Liver (tissue), 9 donors: ENCODE results near the gene ERICH4. TPM values are rescaled to one million over a fixed set of nuclear protein-coding genes. Genes with fewer than 3 reads are reported as not detected.

ENCODE experiments used
- DNase-seq: peaks from one replicate; pipeline ENCODE4 v3.0.0-alpha.2; 2017; ENCODE audit warnings: low spot score
- H3K27ac ChIP-seq, 2 donors: one replicate each; pipeline ENCODE4 v1.7.0; 2013; ENCODE audit warnings: inconsistent platforms in 2 of 2, low read length in 2 of 2, control low read depth in 1 of 2, low read depth in 1 of 2, mild to moderate bottlenecking in 1 of 2
- H3K27me3 ChIP-seq, 4 donors: one replicate each; pipeline versions ENCODE4 v1.6.1 to v1.7.0; 2013; ENCODE audit warnings: low read length in 3 of 4, inconsistent platforms in 1 of 4, mild to moderate bottlenecking in 1 of 4, moderate library complexity in 1 of 4; ENCODE audit not compliant: control insufficient read depth in 4 of 4, insufficient read depth in 4 of 4
- H3K36me3 ChIP-seq, 4 donors: one replicate each; pipeline versions ENCODE4 v1.6.1 to v1.7.0; 2013; ENCODE audit warnings: low read length in 3 of 4, mild to moderate bottlenecking in 3 of 4, low read depth in 1 of 4, moderate library complexity in 1 of 4; ENCODE audit not compliant: control insufficient read depth in 4 of 4, insufficient read depth in 3 of 4
- H3K4me1 ChIP-seq, 4 donors: one replicate each; pipeline versions ENCODE4 v1.6.1 to v1.7.0; 2013; ENCODE audit warnings: low read length in 3 of 4, mild to moderate bottlenecking in 3 of 4, moderate library complexity in 1 of 4; ENCODE audit not compliant: control insufficient read depth in 4 of 4, insufficient read depth in 4 of 4
- H3K4me3 ChIP-seq, 3 donors: one replicate each; pipeline versions ENCODE4 v1.6.1 to v1.7.0; 2013; ENCODE audit warnings: low read length in 3 of 3, control low read depth in 1 of 3, low read depth in 1 of 3, mild to moderate bottlenecking in 1 of 3
- H3K9ac ChIP-seq, 2 donors: one replicate each; pipeline ENCODE4 v1.7.0; 2013; ENCODE audit warnings: low read length in 2 of 2, mild to moderate bottlenecking in 2 of 2, moderate library complexity in 2 of 2, control low read depth in 1 of 2, low read depth in 1 of 2
- H3K9me3 ChIP-seq, 4 donors: one replicate each; pipeline versions ENCODE4 v1.6.1 to v1.7.0; 2013; ENCODE audit warnings: low read length in 3 of 4; ENCODE audit not compliant: control insufficient read depth in 4 of 4
- CTCF ChIP-seq: fragments of 150-350 bp; IDR thresholded peaks from 2 replicates; pipeline ENCODE4 v1.5.1; 2017; ENCODE audit warnings: improper control_type of control experiment, low read depth, low read length; ENCODE audit not compliant: missing input control
- EGR1 ChIP-seq, 2 donors: IDR thresholded peaks; 2 replicates each; pipeline ENCODE4 v1.6.1; 2016 to 2018; ENCODE audit warnings: antibody characterized with exemption in 2 of 2, low read depth in 2 of 2
- FOXA1 ChIP-seq: IDR thresholded peaks from 2 replicates; pipeline ENCODE4 v1.6.1; 2016; ENCODE audit warnings: antibody characterized with exemption
- FOXA2 ChIP-seq: IDR thresholded peaks from 2 replicates; pipeline ENCODE4 v1.6.1; 2016; ENCODE audit warnings: antibody characterized with exemption
- GABPA ChIP-seq, 2 donors: IDR thresholded peaks in 1 of 2; conservative IDR thresholded peaks in 1 of 2; 2 replicates each; pipeline ENCODE4 v1.6.1; 2016; ENCODE audit warnings: antibody characterized with exemption in 2 of 2, mild to moderate bottlenecking in 1 of 2, moderate library complexity in 1 of 2
- HNF4A ChIP-seq, 2 donors: conservative IDR thresholded peaks; 2 replicates each; pipeline ENCODE4 v1.6.1; 2016; ENCODE audit warnings: antibody characterized with exemption in 2 of 2, mild to moderate bottlenecking in 2 of 2
- HNF4G ChIP-seq: IDR thresholded peaks from 2 replicates; pipeline ENCODE4 v1.6.1; 2016; ENCODE audit warnings: antibody characterized with exemption
- JUND ChIP-seq, 2 donors: IDR thresholded peaks; 2 replicates each; pipeline ENCODE4 v1.6.1; 2016; ENCODE audit warnings: antibody characterized with exemption in 2 of 2
- NR2F2 ChIP-seq: IDR thresholded peaks from 2 replicates; pipeline ENCODE4 v1.6.1; 2016; ENCODE audit warnings: antibody characterized with exemption
- RAD21 ChIP-seq, 2 donors: IDR thresholded peaks; 2 replicates each; pipeline ENCODE4 v1.6.1; 2016; ENCODE audit warnings: antibody characterized with exemption in 2 of 2, mild to moderate bottlenecking in 2 of 2
- REST ChIP-seq: IDR thresholded peaks from 2 replicates; pipeline ENCODE4 v1.6.1; 2016; ENCODE audit warnings: antibody characterized with exemption, mild to moderate bottlenecking
- RXRA ChIP-seq, 2 donors: IDR thresholded peaks; 2 replicates each; pipeline ENCODE4 v1.6.1; 2017 to 2018; ENCODE audit warnings: antibody characterized with exemption in 2 of 2, mild to moderate bottlenecking in 1 of 2
- SP1 ChIP-seq: IDR thresholded peaks from 2 replicates; pipeline ENCODE4 v1.6.1; 2018; ENCODE audit warnings: antibody characterized with exemption, mild to moderate bottlenecking
- TAF1 ChIP-seq: conservative IDR thresholded peaks from 2 replicates; pipeline ENCODE4 v1.6.1; 2016; ENCODE audit warnings: antibody characterized with exemption, mild to moderate bottlenecking
- YY1 ChIP-seq: IDR thresholded peaks from 2 replicates; pipeline ENCODE4 v1.6.1; 2016; ENCODE audit warnings: antibody characterized with exemption, mild to moderate bottlenecking
- ZBTB33 ChIP-seq: IDR thresholded peaks from 2 replicates; pipeline ENCODE4 v1.6.1; 2016; ENCODE audit warnings: antibody characterized with exemption
- WGBS: extraction: QIAGEN DNeasy Blood & Tissue Kit; methylation state at CpG from one replicate; pipeline ENCODE4 v1.1.7; 2013; 5-methylcytosine and 5-hydroxymethylcytosine counted together
- polyA plus RNA-seq, 2 donors: library from polyadenylated mRNA; stranded (reverse) in 1 of 2; unstranded in 1 of 2; fragments of 200-250 nt in 1 of 2; fragments of >200 nt in 1 of 2; fragmentation: Nextera tagmentation in 1 of 2; extraction: Ambion mirVana in 1 of 2; gene quantifications; one replicate each; pipeline versions ENCODE4 v1.2.1 to v1.2.3, GENCODE V29; 2013 to 2015
- total RNA-seq, 2 donors: library from RNA; depleted of rRNA; stranded (reverse); fragments of >200 nt; gene quantifications; one replicate each; pipeline ENCODE4 v1.2.3, GENCODE V29; 2014
- TF ChIP-seq, protein P1 (sequence below): IDR thresholded peaks from 2 replicates; pipeline ENCODE4 v1.6.1; 2016; ENCODE audit warnings: antibody characterized with exemption
- TF ChIP-seq, protein P2 (sequence below): IDR thresholded peaks from 2 replicates; pipeline ENCODE4 v1.6.1; 2016; ENCODE audit warnings: antibody characterized with exemption
- donor health status: healthy.
- donor health status: healthy.
- donor health status: healthy.
- donor health status: healthy.
- donor health status: healthy.

Gene ERICH4
- total and polyA plus RNA-seq, 4 donors = not detected

DNA sequence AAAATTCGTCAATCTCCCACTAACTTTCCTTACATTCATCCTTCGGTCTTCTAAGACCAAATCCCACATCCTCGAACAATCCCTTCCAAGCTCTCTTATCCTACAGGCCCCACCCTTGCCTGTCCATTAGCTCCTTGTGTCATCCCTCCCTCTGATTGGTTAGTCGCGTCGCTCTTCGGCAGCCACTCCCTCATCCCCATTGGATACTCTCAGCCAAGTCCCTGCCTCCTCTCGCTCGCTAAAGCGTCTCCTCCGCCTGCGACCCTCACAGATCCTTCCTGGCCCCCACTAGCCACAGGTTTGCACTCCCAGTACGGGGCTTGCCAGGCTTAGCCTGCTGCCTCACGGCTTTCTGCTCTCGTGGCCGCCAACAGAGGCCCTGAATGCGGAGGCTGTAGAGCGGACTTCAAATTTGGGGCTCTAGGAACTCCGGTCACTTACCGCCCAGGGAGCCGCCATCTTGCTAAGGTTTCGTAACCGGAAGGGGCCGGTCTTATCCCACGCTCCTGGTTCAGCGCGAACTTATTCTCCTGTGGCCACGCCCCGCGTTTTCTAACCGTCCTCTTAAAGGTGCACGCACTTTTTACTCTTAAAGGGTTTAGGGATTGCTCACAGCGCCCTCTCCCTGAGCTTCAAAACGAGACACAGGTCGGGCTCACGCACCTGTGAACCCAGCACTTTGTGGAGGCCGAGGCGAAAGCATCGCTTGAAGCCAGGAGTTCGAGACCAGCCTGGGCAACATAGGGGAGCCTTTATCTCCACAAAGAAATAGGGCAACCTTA lies 3.3 kb upstream of the ERICH4 start, which contains the start of gene DMAC2:
TSS of gene DMAC2 (minus strand) at position 472 of the 782 bp plus-strand sequence. CDS start at position 459, 13 bp downstream.
- H3K27me3 ChIP-seq = no peaks in the 10 kb centered on the region
- WGBS = 1% methylated on average over 40 of the region's 40 CpGs
- H3K36me3 ChIP-seq = peaks cover 0 to 7% (median 2%) of the 10 kb centered on the region in 4 donors

More for the DNA sequence above, 3.3 kb upstream of the ERICH4 start, which contains the start of gene DMAC2:
- Histone ChIP-seq H3K4me3 (peak within 1 kb of the TSS; percentile 53 to 99 (median 95)), H3K4me1 (peaks cover 0 to 13% (median 6%) of the 10 kb centered on the region in 4 donors), H3K9ac (peak within 1 kb of the TSS; percentile 64 to 88), H3K9me3 (no peaks in the 10 kb centered on the region), H3K27ac (peak within 1 kb of the TSS; percentile 84 to 96)
- peak; percentile 74 for TF ChIP-seq REST
- TF ChIP-seq EGR1 (IDR thresholded peaks at IDR 0.05; ENCODE audit: low read depth in 2 of 2) = peak in 1 of 2 donors; percentile 14
- no peak for TF ChIP-seq TAF1
- peak; percentile 22 to 41 for TF ChIP-seq HNF4A (conservative IDR thresholded peaks at IDR 0.05)
- TF ChIP-seq CTCF = peak; percentile 25
- no peak for TF ChIP-seq FOXA2
- TF ChIP-seq NR2F2 = peak; percentile 58
- TF ChIP-seq RXRA (IDR thresholded peaks at IDR 0.05) = peak; percentile 55 to 59
- TF ChIP-seq FOXA1 = no peak
- TF ChIP-seq, protein P1, sequence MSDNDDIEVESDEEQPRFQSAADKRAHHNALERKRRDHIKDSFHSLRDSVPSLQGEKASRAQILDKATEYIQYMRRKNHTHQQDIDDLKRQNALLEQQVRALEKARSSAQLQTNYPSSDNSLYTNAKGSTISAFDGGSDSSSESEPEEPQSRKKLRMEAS = peak; percentile 91
- TF ChIP-seq, protein P2, sequence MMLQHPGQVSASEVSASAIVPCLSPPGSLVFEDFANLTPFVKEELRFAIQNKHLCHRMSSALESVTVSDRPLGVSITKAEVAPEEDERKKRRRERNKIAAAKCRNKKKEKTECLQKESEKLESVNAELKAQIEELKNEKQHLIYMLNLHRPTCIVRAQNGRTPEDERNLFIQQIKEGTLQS = peak; percentile 43
- no peak for TF ChIP-seq HNF4G
- peak; percentile 57 to 88 for TF ChIP-seq GABPA (IDR thresholded peaks at IDR 0.05 in 1 of 2, conservative IDR thresholded peaks at IDR 0.05 in 1 of 2)
- peak; percentile 77 for TF ChIP-seq SP1
- TF ChIP-seq RAD21 (IDR thresholded peaks at IDR 0.05) = peak; percentile 62 to 77
- TF ChIP-seq ZBTB33 = peak; percentile 93
- peak; percentile 99 for TF ChIP-seq YY1
- TF ChIP-seq JUND (IDR thresholded peaks at IDR 0.05) = no peak
- DNase-seq = peak; percentile 91
